RKO (cell line): ENCODE data around the gene RAC3.

Experiments used
- DNase-seq: peaks from one replicate; pipeline ENCODE4 v3.0.0-alpha.2; 2016; ENCODE audit warnings: low spot score

Gene RAC3

GRCh38 chr17:82076018-82076784 is 44.7 kb downstream of the RAC3 start:
- DNase-seq: no peak

GRCh38 chr17:82076785-82077591 is 45.5 kb downstream of the RAC3 start:
- peak; percentile 42 for DNase-seq

GRCh38 chr17:82077617-82078358 is 46.3 kb downstream of the RAC3 start:
- no peak for DNase-seq

- no peak for DNase-seq
Measured at GRCh38 chr17:82078433-82078832, 47.0 kb downstream of the RAC3 start.

- DNase-seq: no peak
Measured at GRCh38 chr17:82079001-82079677, 47.7 kb downstream of the RAC3 start.

- no peak for DNase-seq
Measured at GRCh38 chr17:82080048-82080788, 48.7 kb downstream of the RAC3 start.

GRCh38 chr17:82080789-82081464 is 49.4 kb downstream of the RAC3 start:
- no peak for DNase-seq

GRCh38 chr17:82081546-82081945 is 50.1 kb downstream of the RAC3 start:
- no peak for DNase-seq

- DNase-seq: no peak
Measured at GRCh38 chr17:82081966-82082365, 50.5 kb downstream of the RAC3 start.

- DNase-seq: no peak
Measured at GRCh38 chr17:82082456-82082855, 51.0 kb downstream of the RAC3 start.

- DNase-seq: no peak
Measured at GRCh38 chr17:82083009-82083408, 51.5 kb downstream of the RAC3 start.
